Activated naive CD4-positive, alpha-beta T cell treated with anti-CD3 and anti-CD28 coated beads, Interleukin-2, amount 10 ng/mL, durations not matched to agents 7 days and 5 days (primary cell): Measurements from ENCODE around the gene DRAM2.
"Not testable (repeated sequence)": the region's sequence is repeated elsewhere in the genome, so short reads cannot be mapped to it uniquely, and the experiment has no call there.

Experiments used
- CTCF ChIA-PET: fragments of 350-600 bp; sonication (Branson Sonifier 250); formaldehyde crosslinking; loops from one replicate; lab custom pipeline; 2021; ENCODE audit warnings: antibody characterized with exemption; lab: Charles Lee
- DNase-seq: peaks from one replicate; pipeline ENCODE4 v3.0.0-alpha.2; 2020
- H3K27ac Mint-ChIP-seq: one replicate; pipeline ENCODE4 v1.8.0; 2021; ENCODE audit warnings: mild to moderate bottlenecking, moderate library complexity, mixed read lengths
- H3K27me3 Mint-ChIP-seq: one replicate; pipeline ENCODE4 v1.8.0; 2021; ENCODE audit warnings: mild to moderate bottlenecking, mixed read lengths
- H3K36me3 Mint-ChIP-seq: one replicate; pipeline ENCODE4 v1.8.0; 2021; ENCODE audit warnings: mixed read lengths
- H3K4me1 Mint-ChIP-seq: one replicate; pipeline ENCODE4 v1.8.0; 2021; ENCODE audit warnings: mixed read lengths
- H3K4me3 Mint-ChIP-seq: one replicate; pipeline ENCODE4 v1.8.0; 2021; ENCODE audit warnings: mild to moderate bottlenecking, moderate library complexity, mixed read lengths
- H3K9me3 Mint-ChIP-seq: one replicate; pipeline ENCODE4 v1.8.0; 2021; ENCODE audit warnings: mixed read lengths

The DRAM2 gene

DNA sequence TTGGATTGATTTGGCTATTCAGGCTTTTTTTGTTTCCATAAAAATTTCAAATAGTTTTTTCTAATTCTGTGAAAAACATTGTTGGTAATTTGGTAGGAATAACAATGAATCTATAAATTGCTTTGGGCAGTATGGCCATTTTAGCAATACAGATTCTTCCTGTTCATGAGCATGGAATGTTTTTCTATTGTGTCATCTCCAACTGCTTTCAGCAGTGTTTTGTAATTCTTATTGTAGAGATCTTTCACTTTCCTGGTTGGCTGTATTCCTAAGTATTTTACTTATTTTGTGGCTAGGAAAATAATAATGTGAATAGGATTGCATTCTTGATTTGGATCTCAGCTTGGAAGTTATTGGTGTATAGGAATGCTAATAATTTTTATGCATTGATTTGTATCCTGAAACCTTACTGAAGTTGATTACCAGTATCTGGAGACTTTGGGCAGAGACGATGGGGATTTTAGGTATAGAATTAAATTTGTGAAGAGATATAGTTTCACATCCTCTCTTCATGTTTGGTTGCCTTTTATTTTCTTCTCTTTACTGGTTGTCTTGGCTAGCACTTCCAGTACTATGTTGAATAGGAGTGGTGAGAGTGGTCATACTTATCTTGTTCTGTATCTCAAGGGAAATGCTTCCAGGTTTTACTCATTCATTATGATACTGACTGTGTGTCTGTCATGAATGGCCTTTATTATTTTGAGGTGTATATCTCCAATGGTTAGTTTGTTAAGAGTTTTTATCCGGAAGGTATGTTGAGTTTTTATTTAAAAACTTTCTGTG is 57.3 kb downstream of the DRAM2 start:
- H3K27me3 Mint-ChIP-seq = no peaks in the 10 kb centered on the region
- H3K36me3 Mint-ChIP-seq = peaks cover 1% of the 10 kb centered on the region
- CTCF ChIA-PET = no interaction called here
- peaks cover 7% of the 10 kb centered on the region for H3K9me3 Mint-ChIP-seq
- no peak overlapping the region for H3K27ac Mint-ChIP-seq
- no peak for DNase-seq
- no peak overlapping the region for H3K4me3 Mint-ChIP-seq
- H3K4me1 Mint-ChIP-seq = no peaks in the 10 kb centered on the region

- H3K4me1 Mint-ChIP-seq, H3K36me3 Mint-ChIP-seq, DNase-seq, H3K9me3 Mint-ChIP-seq, H3K27ac Mint-ChIP-seq, CTCF ChIA-PET, H3K4me3 Mint-ChIP-seq, H3K27me3 Mint-ChIP-seq: not testable (repeated sequence)
Measured at GRCh38 chr1:111079329-111079728, 60.6 kb downstream of the DRAM2 start.

GRCh38 chr1:111077312-111077711 is 62.6 kb downstream of the DRAM2 start:
- H3K4me3 Mint-ChIP-seq, H3K9me3 Mint-ChIP-seq, CTCF ChIA-PET, H3K4me1 Mint-ChIP-seq, H3K27me3 Mint-ChIP-seq, H3K27ac Mint-ChIP-seq, H3K36me3 Mint-ChIP-seq, DNase-seq: not testable (repeated sequence)
